OCI-LY7 (cell line): ENCODE results near the gene RAPGEF5. TPM values are rescaled to one million over a fixed set of nuclear protein-coding genes. Genes with fewer than 3 reads are reported as not detected.

ENCODE experiments used
- BruUV-seq: library from RNA; stranded (reverse); fragments of 400-500 nt; replicated peaks from 2 replicates; lab custom pipeline; 2021; lab: Mats Ljungman, UMichigan
- CTCF ChIA-PET: fragments of 300-600 bp; sonication (Branson Sonifier 250); formaldehyde crosslinking; loops from one replicate; lab custom pipeline; 2022; ENCODE audit warnings: antibody characterized with exemption; ENCODE audit not compliant: unreplicated experiment; lab: Charles Lee
- POLR2A ChIA-PET: fragments of 300-600 bp; sonication (Branson Sonifier 250); formaldehyde crosslinking; loops from one replicate; lab custom pipeline; 2022; ENCODE audit warnings: antibody characterized with exemption; lab: Charles Lee
- DNase-seq: peaks from one replicate; pipeline ENCODE4 v3.0.0-alpha.2; 2015; ENCODE audit warnings: low spot score
- H2AFZ ChIP-seq: fragments of 200-600 bp; sonication (generic), shearing (Covaris generic); 2 replicates; pipeline ENCODE4 v1.6.1; 2014; ENCODE audit warnings: mild to moderate bottlenecking, antibody characterized with exemption, low read length, moderate library complexity
- H3K27ac ChIP-seq: fragments of 200-600 bp; sonication (generic); 2 replicates; pipeline ENCODE4 v1.5.1; 2014; ENCODE audit warnings: mixed run types, low read depth, mild to moderate bottlenecking, moderate library complexity, low read length, inconsistent platforms; ENCODE audit not compliant: poor library complexity, severe bottlenecking
- H3K36me3 ChIP-seq: fragments of 200-600 bp; sonication (generic); 2 replicates; pipeline ENCODE4 v1.6.1; 2014; ENCODE audit warnings: mild to moderate bottlenecking, antibody characterized with exemption, low read length, moderate library complexity, mixed read lengths; ENCODE audit not compliant: insufficient read depth
- H3K4me1 ChIP-seq: fragments of 200-600 bp; sonication (generic); 2 replicates; pipeline ENCODE4 v1.5.1; 2014; ENCODE audit warnings: mild to moderate bottlenecking, low read length; ENCODE audit not compliant: insufficient read depth, poor library complexity, severe bottlenecking
- H3K4me2 ChIP-seq: fragments of 200-600 bp; sonication (generic); 2 replicates; pipeline ENCODE4 v1.6.1; 2014; ENCODE audit warnings: mild to moderate bottlenecking, low read length
- H3K4me3 ChIP-seq: fragments of 200-600 bp; sonication (generic); 2 replicates; pipeline ENCODE4 v1.5.1; 2014; ENCODE audit warnings: mild to moderate bottlenecking, low read depth, low read length; ENCODE audit not compliant: poor library complexity, severe bottlenecking
- H3K79me2 ChIP-seq: fragments of 200-600 bp; sonication (generic); 2 replicates; pipeline ENCODE4 v1.6.1; 2016; ENCODE audit warnings: low read depth, mild to moderate bottlenecking, low read length, moderate library complexity, mixed read lengths; ENCODE audit not compliant: insufficient read depth
- H3K9me2 ChIP-seq: fragments of 200-600 bp; sonication (generic); 2 replicates; pipeline ENCODE4 v1.6.1; 2016; ENCODE audit warnings: mild to moderate bottlenecking, low read length, mixed read lengths; ENCODE audit not compliant: insufficient read depth
- H3K9me3 ChIP-seq: fragments of 200-600 bp; sonication (generic); 2 replicates; pipeline ENCODE4 v1.6.1; 2014; ENCODE audit warnings: mild to moderate bottlenecking, mixed run types, low read length, mixed read lengths
- H4K20me1 ChIP-seq: fragments of 200-600 bp; sonication (generic); 2 replicates; pipeline ENCODE4 v1.6.1; 2014; ENCODE audit warnings: mild to moderate bottlenecking, antibody characterized with exemption, low read length, moderate library complexity, mixed read lengths; ENCODE audit not compliant: insufficient read depth
- CTCF ChIP-seq: fragments of 200-600 bp; sonication (generic); conservative IDR thresholded peaks from 2 replicates; pipeline ENCODE4 v1.5.1; 2014; ENCODE audit warnings: mild to moderate bottlenecking, antibody characterized with exemption, low read length, moderate library complexity, mixed read lengths
- EZH2phosphoT487 ChIP-seq: fragments of 200-600 bp; sonication (generic); IDR thresholded peaks from 2 replicates; pipeline ENCODE4 v1.6.1; 2018; ENCODE audit warnings: low read depth, borderline replicate concordance, mild to moderate bottlenecking, mixed run types, antibody characterized with exemption, low read length, moderate library complexity, mixed read lengths
- intact Hi-C: fragments of 100-400 bp; cut with micrococcal nuclease; formaldehyde crosslinking; loops from one replicate; pipeline ENCODE4 v1.10.0; 2022; ENCODE audit not compliant: unreplicated experiment
- total RNA-seq, 2 experiments: library from RNA; depleted of rRNA in 1 of 2; stranded (reverse); fragments of >200 nt in 1 of 2; shearing (Covaris generic) in 1 of 2; gene quantifications; 2 replicates each; pipeline ENCODE4 v1.2.3, GENCODE V29; 2014 to 2022

RAPGEF5 gene
- total RNA-seq, 2 experiments from 2014 or later: 114 to 115 TPM

GRCh38 chr7:22115689-22116088 lies 241.3 kb downstream of the RAPGEF5 start:
- no peaks in the 10 kb centered on the region for H3K4me1 ChIP-seq
- H3K4me2 ChIP-seq: no peak overlapping the region
- H3K9me2 ChIP-seq: no peaks in the 10 kb centered on the region
- peaks cover 67% of the 10 kb centered on the region for H3K36me3 ChIP-seq
- ChIA-PET POLR2A (interaction anchor here (0.6 to 1.1 kb wide), 3 partner anchors 59 to 370 kb away, joined by 3 to 6 read pairs (median 3); no protein-coding TSS in a partner anchor), CTCF (no interaction called here)
- DNase-seq: no peak
- BruUV-seq: no TSS peak
- intact Hi-C loops: no loop called here
- H2AFZ ChIP-seq: no peak overlapping the region
- no peak overlapping the region for H3K27ac ChIP-seq
- H4K20me1 ChIP-seq: no peaks in the 10 kb centered on the region
- H3K79me2 ChIP-seq: no peaks in the 10 kb centered on the region
- no peaks in the 10 kb centered on the region for H3K9me3 ChIP-seq
- H3K4me3 ChIP-seq: no peak overlapping the region
- TF ChIP-seq EZH2phosphoT487 (no peak), CTCF (no peak)

- no peaks in the 10 kb centered on the region for H3K79me2 ChIP-seq
- H3K4me3 ChIP-seq: no peak overlapping the region
- intact Hi-C loops: no loop called here
- H3K4me2 ChIP-seq: no peak overlapping the region
- no peak overlapping the region for H3K27ac ChIP-seq
- H3K4me1 ChIP-seq: no peaks in the 10 kb centered on the region
- TF ChIP-seq EZH2phosphoT487 (no peak), CTCF (no peak)
- no peaks in the 10 kb centered on the region for H3K9me3 ChIP-seq
- H4K20me1 ChIP-seq: no peaks in the 10 kb centered on the region
- H3K36me3 ChIP-seq: peaks cover 66% of the 10 kb centered on the region
- no TSS peak for BruUV-seq
- POLR2A ChIA-PET: no interaction called here
- DNase-seq: no peak
- CTCF ChIA-PET: interaction anchor here (0.6 to 1.1 kb wide), 2 partner anchors 9 to 65 kb away, joined by 3 to 5 read pairs; no protein-coding TSS in a partner anchor
- H2AFZ ChIP-seq: no peak overlapping the region
- no peaks in the 10 kb centered on the region for H3K9me2 ChIP-seq
These were observed 242.4 kb downstream of the RAPGEF5 start for GRCh38 chr7:22114440-22114981.

- no TSS peak for BruUV-seq
These were observed 243.9 kb downstream of the RAPGEF5 start for GRCh38 chr7:22113041-22113440.

More at GRCh38 chr7:22113041-22113440, 243.9 kb downstream of the RAPGEF5 start:
- no peaks in the 10 kb centered on the region for H3K4me1 ChIP-seq
- no peak overlapping the region for H2AFZ ChIP-seq
- no peak overlapping the region for H3K27ac ChIP-seq
- intact Hi-C loops: no loop called here
- no peaks in the 10 kb centered on the region for H4K20me1 ChIP-seq
- TF ChIP-seq CTCF (no peak), EZH2phosphoT487 (no peak)
- H3K36me3 ChIP-seq: peaks cover 63% of the 10 kb centered on the region
- CTCF ChIA-PET: interaction anchor here (1.1 kb wide), 1 partner anchor 217 kb away, joined by 5 read pairs; no protein-coding TSS in a partner anchor
- DNase-seq: no peak
- H3K4me2 ChIP-seq: no peak overlapping the region
- H3K9me2 ChIP-seq: no peaks in the 10 kb centered on the region
- no peaks in the 10 kb centered on the region for H3K79me2 ChIP-seq
- H3K9me3 ChIP-seq: no peaks in the 10 kb centered on the region
- POLR2A ChIA-PET: interaction anchor here (0.6 to 1.0 kb wide), 4 partner anchors 10 to 372 kb away, joined by 3 read pairs; no protein-coding TSS in a partner anchor
- H3K4me3 ChIP-seq: no peak overlapping the region
